Neural cell (in vitro differentiated cells): Measurements from ENCODE around the gene PCYT2. TPM values are rescaled to one million over a fixed set of nuclear protein-coding genes. Genes with fewer than 3 reads are reported as not detected.

ENCODE experiments used
- polyA plus RNA-seq: library from polyadenylated mRNA; depleted of rRNA; stranded (reverse); fragments of >200 nt; gene quantifications from 2 replicates; pipeline ENCODE4 v1.2.3, GENCODE V29; 2014

The PCYT2 gene
- polyA plus RNA-seq, 1 donor from 2014 or later = 35.3 TPM

Other genes starting within 250 kb of the PCYT2 start
- gene OXLD1, start 244.8 kb downstream of the PCYT2 start, polyA plus RNA-seq = 61.0 and 64.2 TPM in 2 replicates
- 12.2 and 16.1 TPM in 2 replicates for gene CCDC137, start 244.7 kb downstream of the PCYT2 start, polyA plus RNA-seq
- gene ARL16, start 227.6 kb downstream of the PCYT2 start, polyA plus RNA-seq = 145 and 156 TPM in 2 replicates
- gene HGS, start 227.4 kb downstream of the PCYT2 start, polyA plus RNA-seq = 81.1 and 97.2 TPM in 2 replicates
- gene MRPL12, start 208.0 kb downstream of the PCYT2 start, polyA plus RNA-seq = 10.4 and 14.2 TPM in 2 replicates
- 8.7 and 10.3 TPM in 2 replicates for gene SLC25A10, start 199.1 kb downstream of the PCYT2 start, polyA plus RNA-seq
- gene GCGR, start 107.2 kb downstream of the PCYT2 start, polyA plus RNA-seq = not detected in 2 replicates
- gene MCRIP1, start 78.1 kb downstream of the PCYT2 start, polyA plus RNA-seq = 510 and 524 TPM in 2 replicates
- not detected in 2 replicates for gene PPP1R27, start 76.3 kb downstream of the PCYT2 start, polyA plus RNA-seq
- gene P4HB, start 50.9 kb downstream of the PCYT2 start, polyA plus RNA-seq = 82.8 and 99.2 TPM in 2 replicates
- 16.1 and 26.9 TPM in 2 replicates for gene ARHGDIA, start 40.1 kb downstream of the PCYT2 start, polyA plus RNA-seq
- gene ALYREF, start 19.8 kb downstream of the PCYT2 start, polyA plus RNA-seq = 73.3 and 81.4 TPM in 2 replicates
- 371 and 389 TPM in 2 replicates for gene ANAPC11, start 19.7 kb downstream of the PCYT2 start, polyA plus RNA-seq
- gene NPB, start 9.2 kb downstream of the PCYT2 start, polyA plus RNA-seq = 1.3 and 1.7 TPM in 2 replicates
- gene SIRT7, start 6.8 kb upstream of the PCYT2 start, polyA plus RNA-seq = 44.5 and 54.4 TPM in 2 replicates
- gene MAFG, start 16.3 kb upstream of the PCYT2 start, polyA plus RNA-seq = 11.8 and 12.4 TPM in 2 replicates
- gene PYCR1, start 25.9 kb upstream of the PCYT2 start, polyA plus RNA-seq = 41.7 and 61.0 TPM in 2 replicates
- gene MYADML2, start 35.8 kb upstream of the PCYT2 start, polyA plus RNA-seq = 1.1 and 1.2 TPM in 2 replicates
- 0.12 TPM in 1 of 2 replicates, not detected in the other for gene NOTUM, start 49.8 kb upstream of the PCYT2 start, polyA plus RNA-seq
- gene ASPSCR1, start 66.2 kb upstream of the PCYT2 start, polyA plus RNA-seq = 28.0 and 58.1 TPM in 2 replicates
- 188 and 205 TPM in 2 replicates for gene CENPX, start 111.5 kb upstream of the PCYT2 start, polyA plus RNA-seq
- gene LRRC45, start 111.9 kb upstream of the PCYT2 start, polyA plus RNA-seq = 51.7 and 63.7 TPM in 2 replicates
- gene RAC3, start 120.3 kb upstream of the PCYT2 start, polyA plus RNA-seq = 198 and 211 TPM in 2 replicates
- 129 and 148 TPM in 2 replicates for gene DCXR, start 126.3 kb upstream of the PCYT2 start, polyA plus RNA-seq
- 176 and 200 TPM in 2 replicates for gene RFNG, start 140.4 kb upstream of the PCYT2 start, polyA plus RNA-seq
- gene GPS1, start 140.5 kb upstream of the PCYT2 start, polyA plus RNA-seq = 170 and 215 TPM in 2 replicates
- 100 and 115 TPM in 2 replicates for gene DUS1L, start 154.4 kb upstream of the PCYT2 start, polyA plus RNA-seq
- gene FASN, start 186.8 kb upstream of the PCYT2 start, polyA plus RNA-seq = 26.4 and 31.5 TPM in 2 replicates